Measurements from ENCODE around the gene ZNRF4. TPM values are rescaled to one million over a fixed set of nuclear protein-coding genes. Genes with fewer than 3 reads are reported as not detected.

Gene ZNRF4
- total and polyA plus RNA-seq, 12 donors: not detected

DNA sequence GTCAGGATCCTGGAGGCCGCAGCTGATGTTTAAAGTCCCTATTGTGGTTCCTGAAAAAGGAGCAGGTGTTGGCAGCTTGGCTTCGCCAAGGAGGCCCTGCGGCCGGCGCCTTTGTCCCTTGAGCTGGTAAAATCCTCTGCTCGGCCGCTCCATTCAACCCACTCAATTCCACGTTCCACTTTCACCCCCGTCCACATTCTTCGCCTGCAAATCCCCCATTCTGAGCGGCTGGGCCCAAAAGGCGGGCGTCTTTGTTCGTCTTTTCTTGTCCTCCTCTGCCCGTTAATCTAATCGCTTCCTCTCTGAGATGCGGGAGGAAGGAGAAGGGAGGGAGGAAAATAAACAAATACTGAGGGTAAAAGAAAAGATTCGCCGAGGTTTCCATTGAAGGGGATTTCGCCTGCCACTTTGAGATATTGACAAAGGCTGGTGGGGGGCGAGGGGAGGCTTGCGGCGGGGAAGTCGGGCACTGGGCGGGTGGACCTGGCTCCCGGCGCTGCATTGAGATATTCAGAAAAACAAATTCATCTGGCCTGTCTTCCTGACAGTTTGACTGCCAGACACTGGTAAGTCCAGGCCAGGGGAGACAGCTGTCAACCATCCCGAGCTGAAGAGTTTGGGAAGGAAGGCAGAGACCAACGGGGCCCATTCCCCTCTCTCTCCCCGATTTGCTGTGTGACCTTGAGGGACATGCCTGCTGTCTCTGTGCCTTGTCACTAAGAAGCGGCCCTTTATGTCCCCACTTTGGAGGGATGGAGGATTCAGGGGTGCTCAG lies 37.6 kb downstream of the ZNRF4 start:
- Histone ChIP-seq H3K4me3 (no peak overlapping the region), H3K27ac (no peak overlapping the region), H3K27me3 (peaks cover 31% of the 10 kb centered on the region), H3K9me3 (replicated peaks in 1 of 3) (no peaks in the 10 kb centered on the region), H3K36me3 (replicated peaks in 1 of 2) (no peaks in the 10 kb centered on the region), H3K4me1 (replicated peaks in 1 of 2) (no peaks in the 10 kb centered on the region)
- intact Hi-C loops (cut with DNase I): no loop called here
- no peak for DNase-seq
- WGBS, 4 donors: 37 to 58% (median 42%) methylated on average over 30 to 31 of the region's 31 CpGs
- no peak for TF ChIP-seq POLR2A (IDR thresholded peaks at IDR 0.05)
- TF ChIP-seq, protein P1, sequence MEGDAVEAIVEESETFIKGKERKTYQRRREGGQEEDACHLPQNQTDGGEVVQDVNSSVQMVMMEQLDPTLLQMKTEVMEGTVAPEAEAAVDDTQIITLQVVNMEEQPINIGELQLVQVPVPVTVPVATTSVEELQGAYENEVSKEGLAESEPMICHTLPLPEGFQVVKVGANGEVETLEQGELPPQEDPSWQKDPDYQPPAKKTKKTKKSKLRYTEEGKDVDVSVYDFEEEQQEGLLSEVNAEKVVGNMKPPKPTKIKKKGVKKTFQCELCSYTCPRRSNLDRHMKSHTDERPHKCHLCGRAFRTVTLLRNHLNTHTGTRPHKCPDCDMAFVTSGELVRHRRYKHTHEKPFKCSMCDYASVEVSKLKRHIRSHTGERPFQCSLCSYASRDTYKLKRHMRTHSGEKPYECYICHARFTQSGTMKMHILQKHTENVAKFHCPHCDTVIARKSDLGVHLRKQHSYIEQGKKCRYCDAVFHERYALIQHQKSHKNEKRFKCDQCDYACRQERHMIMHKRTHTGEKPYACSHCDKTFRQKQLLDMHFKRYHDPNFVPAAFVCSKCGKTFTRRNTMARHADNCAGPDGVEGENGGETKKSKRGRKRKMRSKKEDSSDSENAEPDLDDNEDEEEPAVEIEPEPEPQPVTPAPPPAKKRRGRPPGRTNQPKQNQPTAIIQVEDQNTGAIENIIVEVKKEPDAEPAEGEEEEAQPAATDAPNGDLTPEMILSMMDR (IDR thresholded peaks at IDR 0.05): no peak

DNA sequence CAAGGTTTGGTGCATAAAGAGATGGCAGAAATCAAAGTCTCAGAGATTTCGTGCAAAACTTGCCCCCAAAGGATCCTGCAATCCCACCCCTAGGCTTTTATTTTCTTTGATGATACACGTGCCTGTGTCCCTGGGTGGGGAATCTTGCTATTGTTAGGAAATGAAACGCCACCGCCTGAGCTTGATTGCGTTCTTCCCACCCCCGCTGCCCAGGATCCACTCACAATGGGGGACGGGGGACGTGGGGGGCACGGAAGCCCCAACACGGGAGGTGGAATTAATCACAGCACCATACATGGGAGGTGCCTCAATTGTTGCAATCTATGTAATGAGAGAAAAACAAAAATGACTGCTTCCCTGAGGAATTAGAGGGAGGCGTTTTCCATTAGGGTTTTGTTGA lies 39.6 kb downstream of the ZNRF4 start:
- no peak for DNase-seq
- intact Hi-C loops (cut with DNase I): no loop called here
- TF ChIP-seq POLR2A (IDR thresholded peaks at IDR 0.05): no peak
- TF ChIP-seq, protein P1 (IDR thresholded peaks at IDR 0.05): no peak
- Histone ChIP-seq H3K4me3 (no peak overlapping the region), H3K27me3 (peaks cover 41% of the 10 kb centered on the region), H3K4me1 (replicated peaks in 1 of 2) (no peaks in the 10 kb centered on the region), H3K9me3 (replicated peaks in 1 of 3) (no peaks in the 10 kb centered on the region), H3K36me3 (replicated peaks in 1 of 2) (no peaks in the 10 kb centered on the region), H3K27ac (no peak overlapping the region)
- WGBS, 4 donors: 32 to 38% (median 34%) methylated on average over 11 of the region's 11 CpGs

DNA sequence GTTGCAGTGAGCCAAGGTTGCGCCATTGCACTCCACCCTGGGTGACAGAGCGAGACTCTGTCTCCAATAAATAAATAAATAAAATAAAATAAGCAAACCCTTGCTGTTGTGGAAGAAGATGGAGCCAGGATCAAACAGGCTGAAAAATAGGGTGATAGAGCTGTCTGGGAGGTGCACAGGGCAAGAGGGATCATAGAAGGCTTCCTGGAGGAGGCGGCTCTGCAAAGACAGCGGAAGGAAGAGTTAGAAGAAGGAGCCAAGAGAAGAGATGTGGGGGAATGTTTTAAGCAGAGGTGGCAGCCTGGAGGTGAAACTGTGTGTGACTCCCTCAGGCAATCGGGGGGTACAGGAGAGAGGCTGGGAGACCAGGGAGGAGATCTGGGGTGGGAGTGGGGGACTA lies 40.6 kb downstream of the ZNRF4 start:
- Histone ChIP-seq H3K9me3 (replicated peaks in 1 of 3) (no peaks in the 10 kb centered on the region), H3K4me1 (replicated peaks in 1 of 2) (no peaks in the 10 kb centered on the region), H3K36me3 (replicated peaks in 1 of 2) (no peaks in the 10 kb centered on the region), H3K4me3 (no peak overlapping the region), H3K27ac (no peak overlapping the region), H3K27me3 (peaks cover 33% of the 10 kb centered on the region)
- TF ChIP-seq, protein P1 (IDR thresholded peaks at IDR 0.05): no peak
- TF ChIP-seq POLR2A (IDR thresholded peaks at IDR 0.05): no peak
- 85 to 89% (median 87%) methylated on average over 5 of the region's 5 CpGs for WGBS, 4 donors
- intact Hi-C loops (cut with DNase I): no loop called here
- DNase-seq: no peak

DNA sequence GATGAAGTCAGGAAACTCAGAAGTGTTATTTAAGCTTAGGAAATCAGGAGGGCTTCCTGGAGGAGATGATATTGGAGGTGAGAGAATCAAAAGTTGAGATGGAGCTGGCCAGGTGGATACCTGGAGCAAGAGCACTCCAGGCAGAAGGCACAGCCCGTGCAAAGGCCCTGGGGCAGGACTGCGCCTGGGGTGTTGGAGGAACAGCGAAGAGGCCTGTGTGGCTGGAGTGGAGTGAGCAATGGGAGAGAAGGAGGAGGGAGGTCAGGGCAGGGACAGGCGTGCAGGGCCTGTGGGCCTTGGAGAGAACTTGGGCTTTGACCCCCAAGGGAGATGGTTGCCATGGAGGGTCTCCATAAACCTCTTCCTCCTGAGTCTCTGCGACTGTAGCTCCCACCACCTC lies 42.1 kb downstream of the ZNRF4 start:
- peaks cover 21% of the 10 kb centered on the region for H3K27me3 ChIP-seq
- H3K4me1 ChIP-seq (replicated peaks in 1 of 2): no peaks in the 10 kb centered on the region
- no peaks in the 10 kb centered on the region for H3K36me3 ChIP-seq (replicated peaks in 1 of 2)
- 71 to 84% (median 78%) methylated on average over 5 of the region's 5 CpGs for WGBS, 4 donors
- intact Hi-C loops (cut with DNase I): no loop called here
- no peak overlapping the region for H3K4me3 ChIP-seq
- no peak overlapping the region for H3K27ac ChIP-seq
- H3K9me3 ChIP-seq (replicated peaks in 1 of 3): no peaks in the 10 kb centered on the region
- no peak for DNase-seq
- TF ChIP-seq, protein P1 (IDR thresholded peaks at IDR 0.05): no peak
- TF ChIP-seq POLR2A (IDR thresholded peaks at IDR 0.05): no peak
